Lung (tissue), 12 donors: ENCODE measurements around the gene AKAP13. TPM values are rescaled to one million over a fixed set of nuclear protein-coding genes. Genes with fewer than 3 reads are reported as not detected.

ENCODE experiments used
- ATAC-seq: fragments of 200-7000 bp; cut with Tn5 transposase; one replicate; pipeline ENCODE4 v1.9.1; 2020; ENCODE audit warnings: moderate number of reproducible peaks; ENCODE audit not compliant: insufficient read depth, low FRiP score
- DNase-seq, 3 donors: peaks; one replicate each; pipeline ENCODE4 v3.0.0-alpha.2; 2013 to 2017
- H3K27ac ChIP-seq, 2 donors: one replicate each; pipeline ENCODE4 v1.5.1; 2013; ENCODE audit warnings: mild to moderate bottlenecking in 2 of 2, moderate library complexity in 2 of 2, control low read depth in 1 of 2, inconsistent platforms in 1 of 2, low read depth in 1 of 2, low read length in 1 of 2
- H3K27me3 ChIP-seq, 3 donors: one replicate each; pipeline ENCODE4 v1.5.1; 2013; ENCODE audit warnings: low read length in 2 of 3; ENCODE audit not compliant: control insufficient read depth in 3 of 3, insufficient read depth in 3 of 3
- H3K36me3 ChIP-seq, 4 donors: one replicate each; pipeline ENCODE4 v1.5.1; 2013; ENCODE audit warnings: low read length in 4 of 4, mild to moderate bottlenecking in 1 of 4, moderate library complexity in 1 of 4; ENCODE audit not compliant: control insufficient read depth in 4 of 4, insufficient read depth in 4 of 4
- H3K4me1 ChIP-seq, 5 donors: one replicate each; pipeline ENCODE4 v1.5.1; 2013; ENCODE audit warnings: low read length in 5 of 5, mild to moderate bottlenecking in 2 of 5, moderate library complexity in 1 of 5; ENCODE audit not compliant: control insufficient read depth in 5 of 5, insufficient read depth in 5 of 5
- H3K4me3 ChIP-seq: one replicate; pipeline ENCODE4 v1.5.1; 2013; ENCODE audit warnings: mild to moderate bottlenecking, control low read depth, moderate library complexity
- H3K9ac ChIP-seq, 2 donors: one replicate each; pipeline ENCODE4 v1.5.1; 2013; ENCODE audit warnings: low read length in 2 of 2, control low read depth in 1 of 2; ENCODE audit not compliant: insufficient read depth in 1 of 2
- H3K9me3 ChIP-seq, 4 donors: one replicate each; pipeline ENCODE4 v1.5.1; 2013; ENCODE audit warnings: low read length in 3 of 4, mild to moderate bottlenecking in 1 of 4, moderate library complexity in 1 of 4; ENCODE audit not compliant: control insufficient read depth in 4 of 4, insufficient read depth in 3 of 4
- CTCF ChIP-seq: IDR thresholded peaks from 2 replicates; pipeline ENCODE4 v1.5.1; 2012; ENCODE audit warnings: mild to moderate bottlenecking; ENCODE audit errors: control extremely low read depth, extremely low read depth
- WGBS, 2 donors: extraction: QIAGEN DNeasy Blood & Tissue Kit; methylation state at CpG; one replicate each; pipeline ENCODE4 v1.1.7; 2013; 5-methylcytosine and 5-hydroxymethylcytosine counted together
- polyA plus RNA-seq, 2 donors: library from polyadenylated mRNA; stranded (reverse); fragments of 200-250 nt; gene quantifications; one replicate each; pipeline ENCODE4 v1.2.1, GENCODE V29; 2013
- total RNA-seq, 2 donors: library from RNA; depleted of rRNA in 1 of 2; stranded (reverse); fragments of >200 nt in 1 of 2; gene quantifications; one replicate each; pipeline ENCODE4 v1.2.1, GENCODE V29; 2014 to 2021
- donor health status: control.
- donor health status: control.
- donor health status: Bipolar disorder and iron deficiency.
- donor health status: healthy.
- donor health status: DM: yes; HTN: yes; CAD: no.

Gene AKAP13
- total and polyA plus RNA-seq, 4 donors, result 102 to 1,115 (median 259) TPM

- no peak for DNase-seq
- no peaks in the 10 kb centered on the region for H3K9me3 ChIP-seq
- H3K36me3 ChIP-seq, result peaks cover 0 to 2% (median 0%) of the 10 kb centered on the region in 4 donors
- 72 to 87% methylated on average over 2 of the region's 2 CpGs for WGBS, 2 donors
- H3K4me1 ChIP-seq, result peaks cover 0 to 20% (median 2%) of the 10 kb centered on the region in 5 donors
- H3K27me3 ChIP-seq, result no peaks in the 10 kb centered on the region
- peak overlapping the region in 1 of 2 donors; percentile 21 for H3K27ac ChIP-seq
- H3K9ac ChIP-seq, result no peak overlapping the region
- peak; percentile 38 for ATAC-seq
- no peak for TF ChIP-seq CTCF
- no peak overlapping the region for H3K4me3 ChIP-seq
Observed at GRCh38 chr15:85556618-85556895, 176.2 kb downstream of the AKAP13 start.

GRCh38 chr15:85557385-85557784 lies 177.0 kb downstream of the AKAP13 start:
- Histone ChIP-seq H3K4me1 (peaks cover 0 to 20% (median 2%) of the 10 kb centered on the region in 5 donors), H3K9ac (no peak overlapping the region), H3K9me3 (no peaks in the 10 kb centered on the region), H3K4me3 (no peak overlapping the region), H3K27ac (peak overlapping the region in 1 of 2 donors; percentile 48), H3K27me3 (no peaks in the 10 kb centered on the region), H3K36me3 (peaks cover 0 to 2% (median 0%) of the 10 kb centered on the region in 4 donors)
- DNase-seq, result no peak
- WGBS, 2 donors, result 87 to 96% methylated on average over 6 of the region's 6 CpGs
- ATAC-seq, result no peak
- no peak for TF ChIP-seq CTCF

GRCh38 chr15:85558848-85559247 lies 178.4 kb downstream of the AKAP13 start:
- 32 to 33% methylated on average over 5 of the region's 5 CpGs for WGBS, 2 donors
- no peak overlapping the region for H3K4me3 ChIP-seq
- no peaks in the 10 kb centered on the region for H3K27me3 ChIP-seq
- ATAC-seq, result no peak
- DNase-seq, result no peak
- H3K9me3 ChIP-seq, result no peaks in the 10 kb centered on the region
- TF ChIP-seq CTCF, result no peak
- H3K36me3 ChIP-seq, result no peaks in the 10 kb centered on the region
- peak overlapping the region in 1 of 2 donors; percentile 29 for H3K27ac ChIP-seq
- peaks cover 0 to 28% (median 7%) of the 10 kb centered on the region in 5 donors for H3K4me1 ChIP-seq
- no peak overlapping the region for H3K9ac ChIP-seq

- TF ChIP-seq CTCF, result no peak
- Histone ChIP-seq H3K27ac (no peak overlapping the region), H3K27me3 (no peaks in the 10 kb centered on the region), H3K9ac (no peak overlapping the region), H3K4me1 (peaks cover 0 to 30% (median 7%) of the 10 kb centered on the region in 5 donors), H3K9me3 (no peaks in the 10 kb centered on the region), H3K36me3 (no peaks in the 10 kb centered on the region), H3K4me3 (no peak overlapping the region)
- WGBS, 2 donors, result 88 to 95% methylated on average over 7 of the region's 7 CpGs
- DNase-seq (no peak), ATAC-seq (no peak)
Observed at GRCh38 chr15:85559530-85559929, 179.1 kb downstream of the AKAP13 start.
